H54 (cell line): ENCODE measurements around the gene PRKAR1A.

Experiments
- DNase-seq: peaks from one replicate; pipeline ENCODE4 v3.0.0; 2011; ENCODE audit warnings: low spot score, mixed read lengths; ENCODE audit not compliant: insufficient read length
- FAIRE-seq: peaks from 3 replicates; lab custom pipeline; 2011; peaks lifted over from hg19 to GRCh38; lab: Jason Lieb, UNC
- POLR2A ChIP-seq: IDR thresholded peaks from 2 replicates; pipeline ENCODE4 v1.6.1; 2011; ENCODE audit warnings: low read depth, mild to moderate bottlenecking, low read length

The PRKAR1A gene

DNA sequence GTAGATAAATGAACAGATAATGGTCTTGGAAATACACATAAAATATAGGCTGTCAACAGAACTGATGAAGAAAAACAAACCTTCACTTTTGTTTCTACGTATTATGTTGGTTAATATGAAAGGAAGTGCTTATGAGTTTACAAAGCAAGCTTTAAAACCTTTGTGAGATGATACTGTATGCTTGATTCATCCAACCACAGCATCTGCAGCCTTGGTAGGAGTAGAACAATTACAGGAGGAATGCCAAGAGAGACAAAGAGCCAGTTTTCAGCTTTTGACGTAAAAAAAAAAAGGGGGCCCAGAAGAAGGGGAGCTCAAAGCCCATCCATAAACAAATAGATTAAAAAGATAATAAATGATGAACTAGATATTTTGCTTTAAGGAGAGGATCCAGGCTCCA is 75.6 kb downstream of the PRKAR1A start:
- FAIRE-seq = no peak

DNA sequence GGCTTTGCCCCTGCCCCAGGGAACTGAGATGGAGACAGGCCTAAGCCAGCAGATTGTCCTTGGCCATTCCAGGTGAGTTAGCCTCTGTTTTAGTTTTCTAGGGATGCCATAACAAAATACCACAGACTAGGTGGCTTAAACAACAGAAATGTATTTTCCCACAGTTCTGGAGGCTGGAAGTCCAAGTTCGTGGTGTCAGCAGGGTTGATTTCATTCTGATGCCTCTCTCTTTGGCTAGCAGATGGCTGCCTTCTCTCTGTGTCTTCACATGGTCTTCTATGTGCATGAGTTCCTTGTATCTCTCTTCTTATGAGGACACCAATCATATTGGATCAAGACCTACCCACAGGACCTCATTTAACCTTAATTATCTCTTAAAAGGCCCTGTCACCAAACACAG is 76.1 kb downstream of the PRKAR1A start:
- TF ChIP-seq POLR2A = no peak
- DNase-seq (no peak), FAIRE-seq (no peak)

More for the DNA sequence above, 75.6 kb downstream of the PRKAR1A start:
- DNase-seq = no peak
- no peak for TF ChIP-seq POLR2A

DNA sequence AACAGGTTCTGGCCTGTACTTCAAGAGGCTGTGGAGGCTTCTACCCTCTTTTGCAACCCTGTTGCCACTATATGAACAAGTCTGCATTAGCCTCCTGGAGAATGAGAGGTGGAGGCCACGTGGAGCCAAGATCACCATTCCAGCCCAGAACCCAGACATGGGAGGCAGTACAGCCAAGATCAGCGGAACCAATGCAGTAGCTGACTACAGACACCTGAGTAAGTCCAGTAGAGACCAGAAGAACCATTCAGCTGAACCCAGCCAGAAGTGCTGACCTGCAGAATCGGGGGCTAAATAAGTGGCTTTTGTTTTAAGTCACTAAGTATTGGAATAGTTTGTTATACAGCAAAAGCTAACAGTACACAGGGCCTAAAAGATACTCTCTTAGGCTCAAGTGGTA is 76.9 kb downstream of the PRKAR1A start:
- TF ChIP-seq POLR2A = no peak
- FAIRE-seq (no peak), DNase-seq (no peak)

DNA sequence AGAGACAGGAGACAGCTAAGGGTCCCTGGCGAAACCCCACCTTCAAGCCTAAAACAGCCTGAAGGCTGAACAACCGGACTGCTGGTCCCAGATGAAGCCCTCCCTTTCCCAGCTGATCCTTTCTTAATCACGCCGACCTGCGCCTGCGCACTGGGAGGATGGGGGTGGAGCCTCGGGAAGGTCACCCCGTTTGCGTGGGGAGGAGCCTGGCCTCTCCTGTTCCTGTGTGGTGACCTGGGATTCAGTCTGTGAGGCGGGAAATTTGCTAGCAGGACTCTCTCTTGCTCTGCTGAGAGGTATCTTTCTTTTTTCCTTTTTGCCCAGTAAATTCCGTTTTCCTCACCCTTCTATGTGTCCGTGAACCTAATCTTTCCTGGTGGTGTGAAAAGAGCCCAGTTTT is 79.4 kb downstream of the PRKAR1A start:
- TF ChIP-seq POLR2A = peak; percentile 32; the same call in 1 of the 2 replicates
- DNase-seq (peak; percentile 63), FAIRE-seq (no peak)

DNA sequence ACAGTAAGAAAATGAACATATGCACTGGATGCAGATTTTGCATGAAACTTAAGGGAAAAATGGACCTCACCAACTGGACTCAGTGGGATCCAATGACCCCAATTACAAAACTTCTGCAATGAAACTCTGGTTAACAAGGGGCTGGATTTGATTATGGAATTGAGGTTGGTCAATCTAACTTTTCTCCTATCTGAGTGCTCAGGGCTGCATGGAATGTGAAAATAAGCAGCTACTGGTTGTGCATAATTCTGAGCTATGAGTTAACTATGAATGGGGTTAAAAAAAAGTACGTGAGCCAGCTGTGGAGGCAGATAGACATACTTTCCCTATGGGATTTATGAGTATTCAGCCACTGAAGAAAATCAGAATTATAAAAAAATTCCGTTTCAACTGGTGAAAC is 79.8 kb downstream of the PRKAR1A start:
- FAIRE-seq (no peak), DNase-seq (no peak)
- no peak for TF ChIP-seq POLR2A

DNA sequence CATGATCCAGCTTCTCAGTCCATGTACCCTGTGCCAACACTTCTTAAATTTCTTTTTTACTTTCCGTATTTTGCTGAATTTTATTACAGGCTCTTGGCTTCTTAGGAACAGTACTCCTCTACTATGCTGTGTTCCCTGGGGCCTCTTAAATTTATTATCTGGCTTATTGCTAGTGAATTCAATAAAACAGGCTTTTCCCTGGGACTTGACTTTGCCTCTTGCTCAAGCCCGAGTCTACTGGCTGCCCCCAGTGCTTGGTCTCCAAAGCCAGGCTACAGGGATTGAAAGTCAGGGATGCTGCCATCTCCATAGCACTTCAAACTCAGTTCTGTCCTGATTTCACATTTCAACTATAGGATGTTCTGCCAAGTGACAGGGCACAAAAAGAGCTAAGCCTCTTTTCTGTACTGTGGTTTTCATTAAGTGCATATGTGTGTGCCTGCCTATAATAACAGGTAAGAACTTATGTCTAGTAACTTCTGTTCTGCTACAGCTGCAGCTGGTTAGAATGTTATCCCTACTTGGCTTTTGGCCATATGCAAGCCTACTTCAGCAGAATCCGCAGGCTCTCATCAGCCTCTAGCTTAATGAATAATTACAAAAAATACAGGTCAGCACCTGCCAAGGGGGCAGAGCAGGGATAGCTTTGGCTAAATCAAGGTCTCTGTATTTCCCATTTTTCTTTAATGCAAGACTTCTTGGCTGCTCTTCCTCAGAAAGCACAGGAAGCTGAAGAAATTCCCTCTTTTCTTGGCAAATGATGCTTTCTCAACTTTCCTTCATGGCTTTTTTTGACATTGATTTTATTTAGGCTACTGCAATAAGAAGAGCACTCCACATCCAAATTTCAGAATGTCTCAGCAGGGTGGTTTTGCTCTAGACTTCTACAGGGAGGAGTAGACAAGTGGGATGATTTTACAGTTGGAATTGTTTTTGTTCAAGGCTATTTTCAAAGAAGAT is 80.7 kb downstream of the PRKAR1A start:
- FAIRE-seq = no peak
- no peak for TF ChIP-seq POLR2A
- DNase-seq = no peak

DNA sequence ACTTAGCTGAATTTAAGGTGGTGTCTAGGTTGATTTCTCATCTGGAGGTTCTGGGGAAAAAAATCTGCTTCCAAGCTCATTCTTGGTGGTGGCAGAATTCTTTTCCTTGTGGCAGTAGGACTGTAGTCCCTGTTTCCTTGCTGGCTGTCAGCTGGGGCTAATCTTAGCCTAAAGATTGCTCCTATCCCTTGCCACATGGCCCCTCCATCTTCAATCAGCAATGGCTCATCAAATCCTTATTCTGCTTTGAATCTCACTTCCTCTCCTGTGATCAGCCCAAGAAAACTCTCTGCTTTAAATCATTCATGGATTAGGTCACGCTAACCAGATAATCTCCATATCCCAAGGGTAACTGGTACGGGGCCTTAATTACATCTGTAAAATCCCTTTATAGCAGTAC is 82.3 kb downstream of the PRKAR1A start:
- FAIRE-seq = no peak

DNA sequence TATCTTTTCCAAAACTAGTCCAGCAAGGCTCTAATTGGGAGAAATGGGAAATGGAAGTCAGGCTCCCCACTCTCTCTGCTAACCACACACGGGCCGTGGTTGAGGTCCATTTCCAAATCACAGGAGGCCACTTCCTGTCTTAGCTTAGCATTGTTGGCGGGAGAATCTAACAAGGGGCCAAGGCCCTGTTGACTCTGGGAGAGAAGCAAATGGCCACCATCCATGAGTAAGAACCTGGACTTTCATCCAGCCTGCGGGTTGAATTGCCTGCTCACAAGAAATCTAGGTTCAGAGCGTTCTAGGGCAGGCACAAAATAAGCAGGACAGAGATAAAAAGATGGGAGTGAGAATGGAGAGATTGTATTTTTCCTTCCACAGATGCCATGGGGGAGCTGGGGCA is 83.3 kb downstream of the PRKAR1A start:
- FAIRE-seq (no peak), DNase-seq (no peak)
- no peak for TF ChIP-seq POLR2A

More for the DNA sequence above, 82.3 kb downstream of the PRKAR1A start:
- no peak for DNase-seq
- no peak for TF ChIP-seq POLR2A

DNA sequence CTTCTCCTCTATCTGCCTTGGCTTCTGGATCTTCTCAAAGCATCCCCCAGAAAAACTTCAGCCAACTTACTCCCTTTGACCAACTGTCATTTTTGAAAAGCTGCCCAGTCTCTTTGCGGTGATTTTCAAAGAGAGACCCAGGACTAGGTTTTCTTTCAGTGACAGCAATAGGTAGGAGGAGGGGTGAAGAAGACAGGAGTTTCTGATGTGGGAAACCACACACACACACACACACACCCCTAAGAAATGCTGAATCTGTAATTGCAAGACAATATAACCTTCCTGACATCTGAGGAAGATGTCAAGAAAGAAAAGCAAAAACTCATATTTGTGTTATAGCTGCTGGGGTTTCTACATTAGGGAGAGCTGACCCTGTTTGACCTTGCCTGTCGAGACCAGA is 83.8 kb downstream of the PRKAR1A start:
- FAIRE-seq = no peak
- no peak for TF ChIP-seq POLR2A
- DNase-seq = no peak

DNA sequence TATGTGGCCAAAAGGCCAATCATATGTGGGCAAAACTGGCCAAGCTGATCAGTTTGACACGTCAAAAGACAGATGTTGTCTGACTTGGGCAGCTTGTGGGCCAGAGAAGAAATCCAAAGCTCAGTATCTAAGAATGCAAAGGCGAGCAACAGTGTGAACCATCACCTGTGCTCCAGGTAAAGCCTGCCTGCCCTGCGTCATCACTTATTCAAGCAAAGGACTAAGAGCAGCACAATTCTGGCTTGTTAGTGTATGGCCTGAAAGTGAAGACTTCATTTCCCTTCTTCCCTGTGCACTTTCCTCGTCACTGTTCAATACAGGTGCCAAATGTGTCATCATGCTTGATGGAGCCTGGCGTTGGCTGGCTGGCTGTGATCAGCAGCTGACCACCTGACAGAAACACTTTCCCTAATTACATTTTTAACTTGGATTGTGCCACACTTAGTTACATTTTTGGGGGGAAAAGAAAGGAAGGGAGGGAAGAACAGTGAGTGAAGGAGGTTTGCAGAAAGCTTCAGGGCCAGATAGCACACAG is 84.2 kb downstream of the PRKAR1A start:
- no peak for FAIRE-seq
- no peak for TF ChIP-seq POLR2A
- DNase-seq = no peak

DNA sequence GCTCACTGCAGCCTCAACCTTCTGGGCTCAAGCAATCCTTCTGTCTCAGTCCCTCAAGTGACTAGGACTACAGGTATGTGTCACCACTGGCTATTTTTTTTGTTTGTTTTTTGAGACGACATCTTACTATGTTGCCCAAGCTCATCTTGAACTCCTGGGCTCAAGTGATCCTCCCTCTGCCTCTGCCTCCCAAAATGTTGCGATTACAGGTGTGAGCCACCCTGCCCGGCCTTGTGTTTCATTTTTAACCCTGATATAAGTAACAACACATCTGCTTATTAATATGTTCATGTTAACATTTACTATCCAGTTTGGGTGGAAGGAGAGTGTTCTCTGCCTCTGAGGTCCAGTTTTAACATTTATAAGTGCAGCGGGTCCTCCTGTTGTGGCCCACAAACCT is 85.8 kb downstream of the PRKAR1A start:
- TF ChIP-seq POLR2A = no peak
- no peak for FAIRE-seq
- no peak for DNase-seq

DNA sequence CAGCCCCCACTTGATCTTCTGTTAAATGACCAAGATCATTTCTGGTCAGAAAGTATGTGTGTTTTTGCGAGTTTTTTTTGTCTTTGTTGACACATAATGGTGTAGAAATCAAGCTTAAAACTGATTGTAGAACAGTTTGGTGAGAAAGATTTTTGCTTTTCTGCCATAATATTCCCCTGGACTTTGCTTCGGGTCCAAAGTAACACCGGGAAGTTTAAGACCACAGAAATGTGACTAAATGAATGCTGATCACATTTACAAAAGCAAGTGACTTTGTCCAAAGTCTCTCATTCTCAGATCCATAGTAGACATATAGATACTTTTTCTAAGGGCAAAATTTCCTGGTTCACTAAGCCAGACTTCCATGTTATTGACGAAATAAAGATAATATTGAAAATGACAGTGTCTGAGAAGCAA is 86.3 kb downstream of the PRKAR1A start:
- no peak for TF ChIP-seq POLR2A
- FAIRE-seq (no peak), DNase-seq (no peak)

DNA sequence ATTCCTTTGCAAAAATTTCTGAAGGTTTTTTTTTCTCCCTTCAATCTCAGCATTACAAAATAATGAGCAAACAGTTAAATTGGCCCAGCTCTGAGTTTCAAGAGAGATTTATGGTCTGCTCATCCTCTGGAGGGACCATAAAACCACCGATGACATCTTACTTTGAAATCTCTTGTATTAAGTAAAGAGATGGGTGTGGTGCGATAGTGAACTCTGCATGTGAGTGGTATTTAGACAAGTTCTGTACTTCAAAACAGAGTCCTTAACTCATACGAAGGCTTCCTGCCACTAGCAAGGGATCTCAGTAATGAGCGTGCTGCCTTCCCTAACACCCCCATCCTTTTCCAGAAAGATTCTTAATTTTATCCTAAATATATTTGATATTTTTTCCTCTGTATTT is 86.9 kb downstream of the PRKAR1A start:
- DNase-seq (no peak), FAIRE-seq (no peak)
- TF ChIP-seq POLR2A = no peak

DNA sequence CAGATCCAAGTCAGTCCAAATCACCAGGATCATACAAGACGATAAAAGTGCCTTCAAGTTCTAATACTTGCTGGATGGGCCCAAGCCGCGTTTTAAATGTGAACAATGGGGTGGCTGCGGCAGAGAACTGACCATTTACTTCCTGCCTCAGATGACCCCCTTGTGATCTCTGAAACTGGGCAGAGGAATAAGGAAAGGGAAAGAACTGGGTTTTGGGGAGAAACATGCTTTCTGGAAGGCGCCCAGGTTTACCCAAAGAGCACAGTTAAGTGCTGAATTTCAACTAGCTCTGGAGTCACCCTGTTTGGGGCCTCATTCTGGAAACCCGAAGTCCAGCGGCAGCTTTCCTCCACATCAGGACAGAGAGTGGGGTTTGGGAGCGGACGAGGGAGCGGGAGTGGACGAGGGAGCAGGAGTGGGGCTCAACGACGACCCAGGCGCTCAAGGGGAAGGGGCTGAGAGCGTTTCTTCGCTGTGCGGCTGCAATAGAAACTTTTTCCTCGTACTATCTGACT is 87.4 kb downstream of the PRKAR1A start:
- no peak for FAIRE-seq
- no peak for TF ChIP-seq POLR2A
- DNase-seq = no peak
